T-helper 22 cell (primary cell): ENCODE data around the gene SYNE4.
"Not testable (repeated sequence)": the region's sequence is repeated elsewhere in the genome, so short reads cannot be mapped to it uniquely, and the experiment has no call there.

Experiments used
- DNase-seq: peaks from one replicate; pipeline ENCODE4 v3.0.0-alpha.2; 2020; ENCODE audit warnings: low read depth

SYNE4 gene

DNA sequence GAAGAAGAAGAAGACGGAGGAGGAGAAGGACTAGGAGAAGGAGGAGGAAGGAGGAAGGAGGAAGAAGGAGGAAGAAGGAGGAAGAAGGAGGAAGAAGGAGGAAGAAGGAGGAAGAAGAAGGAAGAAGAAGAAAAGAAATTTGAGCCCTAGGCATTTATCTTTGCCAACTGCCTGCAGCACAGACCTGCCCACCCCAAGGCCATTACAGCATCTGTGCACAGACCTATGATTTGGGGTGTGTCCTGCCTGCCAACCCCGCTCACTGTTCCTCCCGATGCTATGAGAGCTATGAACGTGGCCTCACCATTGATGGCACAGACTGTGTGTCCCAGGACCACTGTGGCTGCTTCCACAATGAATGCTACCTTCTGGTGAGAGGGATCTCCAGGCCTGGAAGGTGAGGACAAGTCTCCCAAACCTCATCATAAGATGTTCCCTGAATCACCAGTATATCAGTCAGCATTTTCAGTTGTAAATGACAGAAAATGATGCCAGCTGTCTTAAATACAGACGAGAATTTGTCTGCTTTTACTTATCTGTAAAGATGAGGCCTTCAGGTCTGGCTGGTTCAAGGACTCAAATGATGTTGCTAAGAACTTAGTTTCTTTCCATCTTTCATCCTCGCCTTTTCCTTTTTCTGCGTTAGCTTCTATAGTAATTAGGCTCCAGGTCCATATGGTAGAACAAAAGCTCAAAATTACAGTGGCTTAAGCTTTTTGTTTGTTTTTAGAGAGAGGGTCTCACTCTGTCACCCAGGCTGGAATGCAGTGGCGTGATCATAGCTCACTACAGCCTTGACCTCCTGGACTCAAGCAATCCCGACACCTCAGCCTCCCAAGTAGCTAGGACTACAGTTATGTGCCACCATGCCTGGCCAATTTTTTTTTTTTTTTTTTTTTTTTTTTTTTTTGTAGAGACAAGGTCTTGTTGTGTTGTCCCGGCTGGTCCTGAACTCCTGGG lies 17.6 kb downstream of the SYNE4 start:
- DNase-seq: no peak

DNA sequence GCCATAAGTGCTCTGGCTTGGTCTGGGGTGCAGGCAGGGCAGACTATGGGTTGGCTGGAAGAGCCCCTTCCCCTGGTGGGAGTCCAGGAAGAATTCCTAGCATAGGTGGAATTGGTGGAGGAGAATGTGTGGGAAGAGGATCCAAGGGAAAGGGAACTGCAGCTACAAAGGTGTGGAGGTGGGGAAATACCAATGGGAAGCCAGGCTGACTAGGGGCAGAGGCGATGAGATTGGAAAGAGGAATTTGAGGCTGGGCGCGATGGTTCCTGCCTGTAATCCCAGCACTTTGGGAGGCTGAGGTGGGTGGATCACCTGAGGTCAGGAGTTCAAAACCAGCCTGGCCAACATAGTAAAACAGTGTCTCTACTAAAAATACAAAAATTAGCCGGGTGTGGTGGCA lies 18.5 kb downstream of the SYNE4 start:
- no peak for DNase-seq

DNA sequence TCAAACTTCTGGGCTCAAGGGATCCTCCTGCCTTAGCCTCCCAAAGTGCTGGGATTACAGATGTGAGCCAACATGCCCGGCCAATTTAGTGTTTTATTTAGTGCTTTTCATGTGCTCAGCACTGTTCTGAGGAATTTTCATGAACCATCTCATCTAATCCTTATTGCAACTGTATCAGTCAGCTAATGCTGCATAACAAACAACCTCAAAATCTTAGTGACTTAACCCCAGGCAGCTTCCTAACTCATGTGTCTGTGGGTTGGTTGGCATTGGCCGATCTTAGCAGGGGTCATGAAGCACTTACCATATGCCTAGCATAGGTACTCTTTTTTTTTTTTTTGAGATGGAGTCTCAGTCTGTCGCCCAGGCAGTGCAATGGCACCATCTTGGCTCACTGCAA lies 19.8 kb downstream of the SYNE4 start:
- DNase-seq: no peak

DNA sequence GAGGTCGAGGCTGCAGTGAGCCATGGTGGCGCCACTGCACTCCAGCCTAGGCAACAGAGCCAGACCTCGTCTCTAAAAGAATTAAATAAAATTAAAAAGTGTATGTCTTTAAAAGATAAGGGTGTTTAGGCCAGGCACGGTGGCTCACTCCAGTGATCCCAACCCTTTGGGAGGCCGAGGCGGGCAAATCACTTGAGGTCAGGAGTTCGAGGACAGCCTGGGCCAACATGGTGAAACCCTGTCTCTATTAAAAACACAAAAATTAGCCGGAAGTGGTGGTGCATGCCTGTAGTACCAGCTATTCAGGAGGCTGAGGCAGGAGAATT lies 21.1 kb downstream of the SYNE4 start:
- DNase-seq: no peak

DNA sequence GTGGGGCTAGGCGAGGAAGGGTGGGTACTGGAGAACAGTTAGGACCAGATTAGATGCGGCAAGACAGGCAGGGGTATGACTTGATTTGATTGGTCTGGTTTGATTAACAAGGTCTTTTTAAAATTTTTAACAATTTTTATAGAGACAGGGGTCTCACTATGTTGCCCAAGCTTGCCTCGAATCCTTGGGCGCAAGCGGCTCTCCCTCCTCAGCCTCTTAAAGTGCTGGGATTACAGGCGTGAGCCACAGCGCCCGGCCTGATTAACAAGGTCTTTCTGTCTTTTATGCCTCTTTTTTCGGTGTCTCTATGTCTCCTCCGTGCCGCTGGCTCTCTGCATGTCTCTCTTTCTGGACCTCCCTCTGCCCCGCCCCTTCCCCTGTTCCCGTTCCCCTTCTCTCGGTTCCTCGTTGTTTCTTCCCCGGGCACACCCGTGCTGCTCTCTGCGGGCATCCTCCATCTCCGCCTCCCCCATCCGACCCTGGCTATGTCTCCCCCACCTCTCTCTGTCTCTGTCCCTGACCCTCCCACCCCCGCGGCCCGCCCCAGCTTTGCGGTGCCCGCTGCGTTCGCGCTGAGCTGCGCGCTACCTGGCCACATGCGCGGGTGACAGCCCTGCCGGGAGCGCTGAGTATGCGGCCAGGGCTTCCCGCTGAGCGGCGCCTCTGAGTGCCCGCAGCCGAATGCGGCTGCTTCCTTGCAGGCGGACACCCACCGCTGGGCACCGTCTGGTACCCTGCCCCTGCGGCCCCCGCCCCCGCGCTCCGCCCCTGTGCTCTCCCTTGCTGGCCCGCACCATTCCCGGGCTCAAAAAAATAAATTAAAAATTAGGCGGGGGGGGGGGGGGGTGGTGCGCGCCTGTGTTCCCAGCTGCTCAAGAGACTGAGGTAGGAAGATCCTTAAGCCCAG lies 21.7 kb downstream of the SYNE4 start:
- DNase-seq: no peak

DNA sequence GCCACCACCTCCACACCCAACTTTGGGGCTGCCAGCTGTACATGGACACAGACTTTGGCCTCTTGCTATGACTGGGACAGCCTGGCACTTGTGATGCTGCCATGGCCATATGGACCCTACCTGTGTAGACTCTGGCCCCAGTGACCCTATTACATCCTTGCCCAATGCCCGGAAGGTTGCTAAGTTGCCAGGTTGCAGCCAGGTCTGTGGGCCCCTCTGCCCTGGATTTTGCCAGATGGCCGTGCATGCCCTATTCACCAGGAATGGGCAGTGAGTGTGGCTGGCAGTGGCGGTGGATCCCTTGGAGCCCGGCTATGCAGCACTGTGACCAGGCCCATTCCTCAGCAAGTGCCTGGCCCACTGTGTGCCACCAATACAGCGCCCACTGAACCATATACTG lies 22.5 kb downstream of the SYNE4 start:
- no peak for DNase-seq

DNA sequence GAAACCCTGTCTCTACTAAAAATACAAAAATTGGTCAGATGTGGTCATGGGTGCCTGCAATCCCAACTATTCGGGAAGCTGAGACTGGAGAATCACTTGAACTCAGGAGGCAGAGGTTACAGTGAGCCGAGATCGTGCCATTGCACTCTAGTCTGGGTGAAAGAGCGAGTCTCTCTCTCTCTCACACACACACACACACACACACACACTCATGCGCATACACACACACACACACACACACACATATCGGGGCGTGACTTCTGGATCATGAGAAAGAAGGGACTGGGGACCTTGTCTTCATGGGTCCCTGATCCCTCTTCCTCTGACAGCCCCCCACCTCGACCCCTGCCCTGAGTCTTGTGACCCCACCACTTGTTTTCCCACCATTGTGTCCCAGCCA lies 25.4 kb downstream of the SYNE4 start:
- DNase-seq: no peak

DNA sequence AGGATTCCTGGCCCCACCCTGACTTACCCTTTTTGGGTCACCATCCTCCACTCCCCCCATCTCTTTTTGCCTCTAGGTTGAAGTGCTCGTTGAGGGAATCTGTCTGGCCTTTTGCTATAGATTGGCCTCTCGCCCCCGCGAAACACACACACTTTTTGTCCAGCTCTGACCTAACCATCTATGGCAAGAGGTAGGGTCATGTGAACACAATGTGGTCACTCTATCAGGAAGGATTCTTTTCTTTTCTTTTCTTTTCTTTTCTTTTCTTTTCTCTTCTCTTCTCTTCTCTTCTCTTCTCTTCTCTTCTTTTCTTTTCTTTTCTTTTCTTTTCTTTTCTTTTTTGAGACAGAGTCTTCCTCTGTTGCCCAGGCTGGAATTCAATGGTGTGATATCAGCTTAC lies 27.6 kb downstream of the SYNE4 start:
- DNase-seq: not testable (repeated sequence)

DNA sequence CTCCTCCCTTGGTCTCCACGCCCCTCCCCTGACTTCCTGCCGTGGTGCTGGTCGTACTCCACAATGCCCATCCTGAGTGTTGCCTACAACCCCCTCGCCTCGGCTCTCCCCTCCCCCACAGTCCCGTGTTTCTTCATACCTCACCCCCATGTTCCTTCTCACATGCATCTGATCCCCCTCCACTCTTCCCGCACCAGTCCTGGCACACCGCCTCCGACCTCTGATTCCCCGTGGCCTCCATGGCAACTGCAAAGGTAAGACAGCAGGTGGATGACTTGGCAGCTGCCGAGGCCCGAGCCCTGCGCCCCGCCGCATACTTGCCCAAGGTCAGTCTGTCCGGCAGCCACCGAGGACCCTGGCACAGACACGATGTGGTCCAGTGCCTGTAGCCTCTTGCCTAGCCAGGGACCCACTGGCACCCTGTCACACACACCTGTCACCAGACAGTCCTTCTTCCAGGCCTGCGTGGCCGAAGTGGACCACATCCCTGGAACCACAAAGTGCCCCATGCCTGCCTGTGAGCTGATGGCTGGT lies 29.7 kb downstream of the SYNE4 start:
- DNase-seq: no peak

DNA sequence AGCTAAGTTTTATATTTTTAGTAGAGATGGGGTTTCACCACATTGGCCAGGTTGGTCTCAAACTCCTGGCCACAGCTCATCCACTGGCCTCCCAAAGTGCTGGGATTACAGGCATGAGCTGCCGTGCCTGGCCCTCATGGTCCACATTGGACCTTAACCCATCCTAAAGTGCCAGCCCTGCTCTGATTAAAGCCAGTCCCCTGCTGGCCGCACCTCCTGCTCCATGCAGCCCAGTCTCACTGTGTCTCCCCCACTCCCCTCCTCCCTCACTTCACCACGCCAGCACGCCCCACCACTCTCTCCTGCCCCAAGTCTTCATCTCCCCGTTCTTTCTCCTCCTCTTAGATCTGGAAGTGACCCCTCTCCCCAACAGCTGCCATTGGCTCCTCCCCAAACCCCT lies 30.3 kb downstream of the SYNE4 start:
- no peak for DNase-seq

DNA sequence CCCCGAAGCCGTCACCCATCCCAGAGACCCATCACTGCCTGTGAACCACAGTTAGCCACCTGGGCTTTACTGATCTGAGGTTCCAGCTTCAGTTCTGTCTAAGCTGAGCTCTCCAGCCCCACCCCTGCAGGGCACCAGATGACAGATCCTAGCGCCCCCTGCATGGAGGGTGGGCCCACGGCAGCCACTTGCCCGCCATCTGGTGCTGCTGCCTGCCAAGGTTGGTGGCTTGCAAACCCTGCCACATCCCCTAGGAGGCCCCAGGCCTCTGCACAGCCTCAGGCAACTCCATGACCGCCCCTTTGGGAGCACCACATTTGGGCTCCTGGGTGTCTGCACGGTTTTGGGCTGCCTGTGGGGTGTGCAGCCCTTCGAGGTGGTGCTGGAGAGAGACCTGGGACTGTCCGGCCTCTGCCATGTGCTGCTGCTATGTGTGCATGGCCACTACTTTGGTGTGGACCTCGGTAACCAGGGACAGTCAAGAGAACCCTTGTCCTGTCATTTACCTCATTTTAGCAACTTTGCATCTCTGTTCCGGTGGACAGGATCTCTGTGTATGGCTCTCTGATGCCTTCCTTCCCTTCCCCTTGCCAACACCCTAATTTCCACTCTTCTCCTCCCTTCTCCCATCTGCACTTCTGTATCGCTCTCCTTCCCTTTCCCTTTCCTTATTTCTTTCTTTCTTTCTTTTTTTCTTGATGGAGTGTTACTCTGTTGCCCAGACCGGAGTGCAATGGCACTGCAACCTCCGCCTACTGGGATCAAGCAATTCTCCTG lies 31.0 kb downstream of the SYNE4 start:
- no peak for DNase-seq

DNA sequence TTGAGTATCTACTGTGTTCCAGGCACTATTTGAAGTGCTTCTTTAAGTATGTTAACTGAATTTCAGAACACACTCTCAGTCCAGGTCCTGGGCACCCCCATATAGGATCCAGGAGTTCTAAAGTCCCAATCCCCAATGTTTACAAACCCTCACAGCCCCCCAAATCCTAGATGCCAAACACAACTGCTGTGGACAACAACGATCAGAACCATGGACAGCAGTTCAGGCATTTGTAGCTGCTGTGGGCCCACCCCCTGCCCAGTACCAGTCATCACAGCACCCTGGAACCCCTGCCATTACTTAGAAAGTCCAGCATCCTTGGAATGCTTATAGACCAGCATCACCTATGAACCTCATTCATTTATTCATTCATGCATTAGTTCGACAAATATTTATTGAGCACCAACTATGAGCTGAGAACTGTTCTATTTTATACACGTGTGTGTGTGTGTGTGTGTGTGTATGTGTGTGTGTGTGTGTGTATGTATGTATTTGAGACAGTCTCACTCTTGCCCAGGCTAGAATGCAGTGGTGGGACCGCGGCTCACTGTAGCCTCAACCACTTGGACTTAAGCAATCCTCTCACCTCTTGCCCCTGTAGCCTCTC lies 32.9 kb downstream of the SYNE4 start:
- no peak for DNase-seq

DNA sequence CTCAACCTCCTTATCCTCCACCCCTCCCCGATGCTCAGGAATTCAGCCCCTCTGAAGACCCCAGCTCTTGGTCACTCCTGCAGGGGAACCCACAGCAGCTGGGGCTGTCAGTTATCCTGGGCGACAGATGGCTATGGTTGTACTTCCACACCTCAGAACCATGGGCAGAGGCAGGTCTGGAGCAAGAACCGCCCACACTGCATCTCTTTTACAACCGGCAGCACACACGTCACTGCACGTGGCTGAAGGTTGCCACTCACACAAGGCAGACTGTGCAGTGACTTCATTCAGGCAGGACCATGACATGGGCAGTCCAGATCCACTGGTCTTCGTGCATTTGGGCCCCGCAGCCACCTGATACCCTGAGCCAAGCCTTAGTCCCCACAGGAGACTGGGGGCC lies 35.1 kb downstream of the SYNE4 start:
- DNase-seq: no peak

DNA sequence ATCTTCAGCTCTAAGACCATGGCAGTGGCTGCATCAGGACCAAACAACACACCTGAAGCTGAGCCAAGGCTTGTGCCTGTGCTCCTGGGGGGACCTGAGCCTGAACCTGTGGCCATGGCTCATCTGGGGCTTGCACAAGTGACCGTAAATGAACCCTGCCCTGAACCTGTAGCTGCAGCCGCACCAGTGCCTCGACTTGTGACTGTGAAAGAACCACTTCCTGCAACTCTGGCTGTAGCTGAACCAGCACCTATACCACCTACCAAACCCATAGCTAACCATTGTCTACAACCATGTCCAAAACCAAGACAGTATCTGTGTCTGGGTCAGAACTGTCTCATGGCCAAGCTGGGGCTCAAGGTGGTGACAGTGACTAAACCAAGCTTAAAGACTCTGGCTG lies 41.8 kb downstream of the SYNE4 start:
- no peak for DNase-seq

DNA sequence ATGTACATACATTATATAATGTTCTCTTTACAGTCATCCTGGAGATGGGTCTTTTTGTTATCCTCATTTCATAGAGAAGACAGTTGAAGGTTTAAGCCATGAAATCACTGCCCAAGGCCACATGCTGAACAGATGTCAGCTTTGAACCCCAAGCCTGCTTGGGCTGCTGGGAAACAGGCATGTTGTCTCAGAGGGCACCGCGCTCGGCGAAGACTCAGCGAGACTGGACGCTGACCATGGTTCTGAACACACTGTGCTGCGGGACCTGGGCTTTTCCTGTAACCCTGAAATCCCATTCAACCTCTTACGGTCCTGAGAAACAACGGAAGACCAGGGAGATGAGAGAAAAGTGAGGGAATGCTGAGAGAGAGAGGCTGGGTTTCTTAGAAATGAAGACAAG lies 45.1 kb downstream of the SYNE4 start:
- DNase-seq: no peak

DNA sequence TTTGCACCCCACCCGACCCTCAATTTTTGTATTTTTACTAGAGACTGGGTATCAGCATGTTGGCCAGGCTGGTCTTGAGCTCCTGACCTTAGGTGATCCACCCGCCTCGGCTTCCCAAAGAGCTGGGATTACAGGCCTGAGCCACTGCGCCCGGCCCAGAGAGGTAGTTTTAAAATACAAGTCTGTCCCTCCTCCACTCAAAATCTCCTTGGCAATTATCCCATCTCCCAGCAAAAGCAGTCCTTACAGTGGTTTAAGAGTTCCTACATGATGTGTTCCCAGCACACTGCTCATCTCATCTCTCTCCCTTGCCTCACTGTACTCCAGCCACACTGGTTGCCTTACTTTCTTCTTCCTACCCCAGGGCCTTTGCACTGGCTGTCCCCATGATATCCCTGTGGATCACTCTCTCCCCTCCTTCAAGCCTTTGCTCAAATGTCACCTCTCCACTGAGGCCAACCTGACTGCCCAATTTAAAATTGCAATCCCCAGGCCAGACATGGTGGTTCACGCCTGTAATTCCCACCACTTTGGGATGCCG lies 48.1 kb downstream of the SYNE4 start:
- no peak for DNase-seq

DNA sequence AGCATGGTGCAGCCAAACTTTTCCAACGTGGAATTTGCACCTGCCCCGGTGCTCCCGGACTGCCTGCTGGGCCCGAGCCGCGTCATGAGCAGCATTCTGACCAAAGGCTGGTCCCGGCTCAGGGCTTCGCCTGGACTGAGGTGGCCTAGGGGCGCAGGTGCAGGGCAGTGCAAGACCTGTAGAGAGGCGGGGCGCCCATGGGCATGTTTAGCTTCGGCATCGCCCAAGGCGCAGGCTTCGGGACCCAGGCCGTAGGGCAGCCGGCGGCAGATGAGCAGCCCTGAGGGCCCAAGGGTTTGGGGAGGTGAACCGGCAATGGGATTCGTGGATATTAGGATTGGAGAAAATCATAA lies 48.7 kb downstream of the SYNE4 start:
- no peak for DNase-seq

DNA sequence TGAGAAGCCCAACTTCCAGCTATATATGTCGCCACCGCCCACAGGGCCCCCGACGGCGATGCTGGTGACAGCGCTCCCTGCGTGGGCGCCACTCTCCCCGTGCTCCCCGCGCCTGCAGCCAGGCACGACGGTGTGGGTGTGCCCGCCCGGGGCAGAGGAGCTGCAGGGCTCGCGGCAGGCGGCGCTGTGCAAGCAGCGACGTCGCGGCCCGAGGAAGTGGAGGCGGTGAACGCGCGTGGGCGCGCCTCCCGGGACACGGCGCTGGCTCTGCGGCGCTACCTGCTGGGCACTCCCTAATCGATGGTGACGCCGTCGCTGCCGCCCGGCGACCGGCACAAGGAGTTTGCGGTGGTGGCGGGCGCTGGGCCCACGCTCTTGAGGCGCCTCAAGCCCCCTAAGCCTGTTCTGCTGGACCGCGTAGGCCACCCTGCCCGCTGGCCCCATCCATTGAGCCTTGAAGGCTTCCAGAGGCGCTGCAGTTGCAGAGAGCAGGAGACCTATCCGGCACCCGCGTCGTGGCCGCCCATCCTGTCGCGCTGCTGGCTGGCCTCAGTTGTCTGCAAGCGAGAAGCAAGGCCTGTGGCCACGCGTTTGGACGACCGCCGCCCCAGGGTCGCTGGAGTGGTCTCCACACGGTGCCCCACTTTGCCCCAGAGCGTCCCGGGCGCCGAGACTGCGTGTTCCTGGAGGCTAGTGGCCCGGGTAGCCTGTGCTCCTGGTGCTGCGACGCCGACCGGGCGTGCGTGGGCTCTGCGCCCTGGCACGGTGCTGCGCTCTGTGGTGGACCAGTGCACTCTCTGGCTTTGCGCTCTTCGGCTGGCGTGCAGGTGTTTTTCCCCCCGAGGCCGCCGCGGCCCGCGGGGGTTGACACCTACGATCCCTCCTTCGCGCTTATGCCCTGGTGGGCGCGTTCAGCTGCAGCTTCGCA lies 49.3 kb downstream of the SYNE4 start:
- peak; percentile 70 for DNase-seq

DNA sequence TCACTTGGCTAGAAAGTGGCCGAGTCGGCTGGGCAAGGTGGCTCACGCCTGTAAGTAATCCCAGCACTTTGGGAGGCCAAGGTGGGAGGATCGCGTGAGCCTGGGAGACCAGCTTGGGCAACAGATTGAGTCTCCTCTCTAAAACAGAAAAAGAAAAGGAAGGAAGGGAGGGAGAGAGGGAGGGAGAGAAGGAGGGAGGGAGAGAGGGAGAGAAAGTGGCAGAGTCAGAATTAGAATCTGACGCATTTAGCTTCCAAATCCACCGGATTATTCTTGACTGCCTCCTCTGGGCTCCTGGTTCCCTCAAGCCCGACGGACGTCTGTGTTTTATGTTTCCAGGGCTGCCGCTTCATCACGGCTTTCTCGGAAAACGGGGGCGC lies 50.0 kb downstream of the SYNE4 start:
- no peak for DNase-seq

DNA sequence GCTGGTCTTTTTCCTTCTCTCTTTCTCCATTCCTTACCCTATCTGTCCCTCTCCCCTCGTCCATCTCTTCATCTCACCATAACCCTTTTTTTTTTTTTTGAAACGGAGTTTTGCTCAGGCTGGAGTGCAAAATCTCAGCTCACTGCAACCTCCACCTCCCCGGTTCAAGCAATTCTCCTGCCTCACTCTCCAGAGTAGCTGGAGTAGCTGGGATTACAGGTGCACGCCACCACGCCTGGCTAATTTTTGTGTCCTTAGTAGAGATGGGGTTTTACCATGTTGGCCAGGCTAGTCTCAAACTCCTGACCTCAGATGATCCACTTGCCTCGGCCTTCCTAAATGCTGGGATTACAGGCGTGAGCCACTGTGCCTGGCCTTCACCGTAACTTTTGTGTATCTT lies 51.2 kb downstream of the SYNE4 start:
- not testable (repeated sequence) for DNase-seq
